Thyroid gland (tissue), 4 donors: ENCODE measurements around the gene CAMK1G.

Source experiments
- CTCF ChIP-seq, 6 experiments: fragments of 200-600 bp in 3 of 6; fragments of 450-650 bp in 3 of 6; sonication (generic) in 3 of 6; IDR thresholded peaks; one replicate each; pipeline ENCODE4 v1.5.1; 2016 to 2019; ENCODE audit warnings: antibody characterized with exemption in 6 of 6, mild to moderate bottlenecking in 2 of 6, inconsistent platforms in 1 of 6, moderate library complexity in 1 of 6
- POLR2A ChIP-seq, 2 donors: fragments of 450-650 bp; IDR thresholded peaks; one replicate each; pipeline ENCODE4 v1.6.1; 2017; ENCODE audit warnings: antibody characterized with exemption in 2 of 2, mild to moderate bottlenecking in 2 of 2, moderate library complexity in 1 of 2

GRCh38 chr1:209641832-209642172, 58.3 kb downstream of the CAMK1G start:
- TF ChIP-seq CTCF (IDR thresholded peaks at IDR 0.05) (no peak), POLR2A (IDR thresholded peaks at IDR 0.05) (no peak)
